ENCODE data around the gene HMGA1. TPM values are rescaled to one million over a fixed set of nuclear protein-coding genes. Genes with fewer than 3 reads are reported as not detected.

The HMGA1 gene
- total and polyA plus RNA-seq, 2 of the 13 experiments (the other 11 are each of a cell fraction or from before 2014, with no cell fraction given) = 117 to 145 TPM

DNA sequence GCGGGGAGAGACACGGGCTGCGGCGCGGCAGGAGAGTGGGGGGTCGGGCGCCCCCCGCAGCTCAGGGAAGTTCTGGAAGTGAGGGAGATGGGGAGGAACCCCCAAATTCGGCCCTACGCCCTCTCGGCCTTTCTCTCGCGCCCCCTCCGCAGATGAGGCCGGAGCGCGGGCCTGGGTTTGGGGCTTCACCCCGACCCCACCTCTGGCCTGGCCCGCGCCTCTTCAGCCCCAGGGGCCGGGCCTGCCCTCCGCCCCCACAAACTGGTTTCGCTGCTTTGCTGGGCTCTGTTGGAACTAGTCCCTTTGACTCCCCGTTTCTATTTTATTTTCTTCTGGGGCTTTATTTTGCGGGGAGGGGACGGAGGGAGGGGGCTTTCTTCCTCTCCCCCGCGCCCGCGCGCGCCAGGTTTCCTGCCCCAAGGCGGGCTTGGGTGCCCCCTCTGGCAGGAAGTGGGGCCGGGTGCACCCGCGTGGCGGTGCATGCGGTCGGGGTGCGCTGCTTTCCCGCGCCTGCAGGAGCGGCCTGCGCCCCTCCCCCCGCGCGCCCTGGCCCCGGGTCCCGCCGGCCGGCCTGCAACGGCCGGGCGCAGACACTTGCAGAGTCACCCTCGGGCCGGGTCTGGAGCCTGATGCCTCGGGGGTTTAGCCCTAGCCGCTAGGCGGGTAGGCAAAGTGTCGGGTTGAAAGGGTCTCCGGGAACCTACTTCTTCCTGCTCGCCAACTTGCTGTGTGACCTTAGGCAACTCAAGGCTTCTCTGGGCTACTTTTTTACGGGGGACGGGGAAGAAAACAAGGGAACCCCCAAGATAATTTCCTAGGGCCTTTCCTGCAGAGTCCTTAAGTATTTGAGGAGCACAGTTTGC is 1.3 kb downstream of the HMGA1 start (continued):
- TF ChIP-seq ZSCAN20 (CRISPR knock-in tag; IDR thresholded peaks at IDR 0.05; ENCODE audit: borderline replicate concordance) = peak; percentile 98; the same call in 1 of the 2 replicates
- peak; percentile 61; the same call in 1 of the 2 replicates for TF ChIP-seq TARDBP (CRISPR knock-in tag; IDR thresholded peaks at IDR 0.05)
- peak; percentile 56; the same call in 1 of the 2 replicates for TF ChIP-seq PHF20 (CRISPR knock-in tag; IDR thresholded peaks at IDR 0.05)
- peak; percentile 86; the same call in 1 of the 2 replicates for TF ChIP-seq ZNF205 (CRISPR knock-in tag; IDR thresholded peaks at IDR 0.05)
- no peak for TF ChIP-seq AHR (CRISPR knock-in tag; IDR thresholded peaks at IDR 0.05)
- peak; percentile 66; the same call in 1 of the 2 replicates for TF ChIP-seq ZNF569 (CRISPR knock-in tag; IDR thresholded peaks at IDR 0.05; ENCODE audit: borderline replicate concordance)
- peak; percentile 81 for TF ChIP-seq RBM39 (IDR thresholded peaks at IDR 0.05; ENCODE audit: low read depth, low read length, poor library complexity, severe bottlenecking)
- TF ChIP-seq, protein P1, sequence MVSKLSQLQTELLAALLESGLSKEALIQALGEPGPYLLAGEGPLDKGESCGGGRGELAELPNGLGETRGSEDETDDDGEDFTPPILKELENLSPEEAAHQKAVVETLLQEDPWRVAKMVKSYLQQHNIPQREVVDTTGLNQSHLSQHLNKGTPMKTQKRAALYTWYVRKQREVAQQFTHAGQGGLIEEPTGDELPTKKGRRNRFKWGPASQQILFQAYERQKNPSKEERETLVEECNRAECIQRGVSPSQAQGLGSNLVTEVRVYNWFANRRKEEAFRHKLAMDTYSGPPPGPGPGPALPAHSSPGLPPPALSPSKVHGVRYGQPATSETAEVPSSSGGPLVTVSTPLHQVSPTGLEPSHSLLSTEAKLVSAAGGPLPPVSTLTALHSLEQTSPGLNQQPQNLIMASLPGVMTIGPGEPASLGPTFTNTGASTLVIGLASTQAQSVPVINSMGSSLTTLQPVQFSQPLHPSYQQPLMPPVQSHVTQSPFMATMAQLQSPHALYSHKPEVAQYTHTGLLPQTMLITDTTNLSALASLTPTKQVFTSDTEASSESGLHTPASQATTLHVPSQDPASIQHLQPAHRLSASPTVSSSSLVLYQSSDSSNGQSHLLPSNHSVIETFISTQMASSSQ (IDR thresholded peaks at IDR 0.05; ENCODE audit: low read depth) = no peak
- TF ChIP-seq, protein P1 (CRISPR knock-in tag; IDR thresholded peaks at IDR 0.05; ENCODE audit: borderline replicate concordance) = peak; percentile 59; the same call in 1 of the 2 replicates
- TF ChIP-seq NCOA1 (CRISPR knock-in tag; IDR thresholded peaks at IDR 0.05) = no peak
- TF ChIP-seq, protein P2, sequence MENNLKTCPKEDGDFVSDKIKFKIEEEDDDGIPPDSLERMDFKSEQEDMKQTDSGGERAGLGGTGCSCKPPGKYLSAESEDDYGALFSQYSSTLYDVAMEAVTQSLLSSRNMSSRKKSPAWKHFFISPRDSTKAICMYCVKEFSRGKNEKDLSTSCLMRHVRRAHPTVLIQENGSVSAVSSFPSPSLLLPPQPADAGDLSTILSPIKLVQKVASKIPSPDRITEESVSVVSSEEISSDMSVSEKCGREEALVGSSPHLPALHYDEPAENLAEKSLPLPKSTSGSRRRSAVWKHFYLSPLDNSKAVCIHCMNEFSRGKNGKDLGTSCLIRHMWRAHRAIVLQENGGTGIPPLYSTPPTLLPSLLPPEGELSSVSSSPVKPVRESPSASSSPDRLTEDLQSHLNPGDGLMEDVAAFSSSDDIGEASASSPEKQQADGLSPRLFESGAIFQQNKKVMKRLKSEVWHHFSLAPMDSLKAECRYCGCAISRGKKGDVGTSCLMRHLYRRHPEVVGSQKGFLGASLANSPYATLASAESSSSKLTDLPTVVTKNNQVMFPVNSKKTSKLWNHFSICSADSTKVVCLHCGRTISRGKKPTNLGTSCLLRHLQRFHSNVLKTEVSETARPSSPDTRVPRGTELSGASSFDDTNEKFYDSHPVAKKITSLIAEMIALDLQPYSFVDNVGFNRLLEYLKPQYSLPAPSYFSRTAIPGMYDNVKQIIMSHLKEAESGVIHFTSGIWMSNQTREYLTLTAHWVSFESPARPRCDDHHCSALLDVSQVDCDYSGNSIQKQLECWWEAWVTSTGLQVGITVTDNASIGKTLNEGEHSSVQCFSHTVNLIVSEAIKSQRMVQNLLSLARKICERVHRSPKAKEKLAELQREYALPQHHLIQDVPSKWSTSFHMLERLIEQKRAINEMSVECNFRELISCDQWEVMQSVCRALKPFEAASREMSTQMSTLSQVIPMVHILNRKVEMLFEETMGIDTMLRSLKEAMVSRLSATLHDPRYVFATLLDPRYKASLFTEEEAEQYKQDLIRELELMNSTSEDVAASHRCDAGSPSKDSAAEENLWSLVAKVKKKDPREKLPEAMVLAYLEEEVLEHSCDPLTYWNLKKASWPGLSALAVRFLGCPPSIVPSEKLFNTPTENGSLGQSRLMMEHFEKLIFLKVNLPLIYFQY (CRISPR knock-in tag; IDR thresholded peaks at IDR 0.05; ENCODE audit: borderline replicate concordance) = no peak
- TF ChIP-seq ASH2L (IDR thresholded peaks at IDR 0.05; ENCODE audit: insufficient read length, low read depth, low read length) = peak; percentile 66
- peak; percentile 69 for TF ChIP-seq XRCC5 (optimal IDR thresholded peaks at IDR 0.05; ENCODE audit: low read length)
- TF ChIP-seq, protein P3, sequence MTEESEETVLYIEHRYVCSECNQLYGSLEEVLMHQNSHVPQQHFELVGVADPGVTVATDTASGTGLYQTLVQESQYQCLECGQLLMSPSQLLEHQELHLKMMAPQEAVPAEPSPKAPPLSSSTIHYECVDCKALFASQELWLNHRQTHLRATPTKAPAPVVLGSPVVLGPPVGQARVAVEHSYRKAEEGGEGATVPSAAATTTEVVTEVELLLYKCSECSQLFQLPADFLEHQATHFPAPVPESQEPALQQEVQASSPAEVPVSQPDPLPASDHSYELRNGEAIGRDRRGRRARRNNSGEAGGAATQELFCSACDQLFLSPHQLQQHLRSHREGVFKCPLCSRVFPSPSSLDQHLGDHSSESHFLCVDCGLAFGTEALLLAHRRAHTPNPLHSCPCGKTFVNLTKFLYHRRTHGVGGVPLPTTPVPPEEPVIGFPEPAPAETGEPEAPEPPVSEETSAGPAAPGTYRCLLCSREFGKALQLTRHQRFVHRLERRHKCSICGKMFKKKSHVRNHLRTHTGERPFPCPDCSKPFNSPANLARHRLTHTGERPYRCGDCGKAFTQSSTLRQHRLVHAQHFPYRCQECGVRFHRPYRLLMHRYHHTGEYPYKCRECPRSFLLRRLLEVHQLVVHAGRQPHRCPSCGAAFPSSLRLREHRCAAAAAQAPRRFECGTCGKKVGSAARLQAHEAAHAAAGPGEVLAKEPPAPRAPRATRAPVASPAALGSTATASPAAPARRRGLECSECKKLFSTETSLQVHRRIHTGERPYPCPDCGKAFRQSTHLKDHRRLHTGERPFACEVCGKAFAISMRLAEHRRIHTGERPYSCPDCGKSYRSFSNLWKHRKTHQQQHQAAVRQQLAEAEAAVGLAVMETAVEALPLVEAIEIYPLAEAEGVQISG (CRISPR knock-in tag; IDR thresholded peaks at IDR 0.05) = peak; percentile 91
- TF ChIP-seq NCOR1 (IDR thresholded peaks at IDR 0.05; ENCODE audit: borderline replicate concordance, low read length) = no peak
- no peak for TF ChIP-seq ZEB1 (IDR thresholded peaks at IDR 0.05; ENCODE audit: insufficient replicate concordance, low read depth)
- TF ChIP-seq HCFC1 (IDR thresholded peaks at IDR 0.05; ENCODE audit: low read depth, low read length) = no peak

All from HepG2 (cell line).